HG02763 (cell line): ENCODE measurements around the gene CEP89.
"Not testable (repeated sequence)": the region's sequence is repeated elsewhere in the genome, so short reads cannot be mapped to it uniquely, and the experiment has no call there.

Experiments used
- ATAC-seq: cut with Tn5 transposase; IDR thresholded peaks from one replicate; pipeline ENCODE4 v1.9.1; 2021; ENCODE audit warnings: mild to moderate bottlenecking, moderate library complexity; ENCODE audit not compliant: unreplicated experiment

CEP89 gene

DNA sequence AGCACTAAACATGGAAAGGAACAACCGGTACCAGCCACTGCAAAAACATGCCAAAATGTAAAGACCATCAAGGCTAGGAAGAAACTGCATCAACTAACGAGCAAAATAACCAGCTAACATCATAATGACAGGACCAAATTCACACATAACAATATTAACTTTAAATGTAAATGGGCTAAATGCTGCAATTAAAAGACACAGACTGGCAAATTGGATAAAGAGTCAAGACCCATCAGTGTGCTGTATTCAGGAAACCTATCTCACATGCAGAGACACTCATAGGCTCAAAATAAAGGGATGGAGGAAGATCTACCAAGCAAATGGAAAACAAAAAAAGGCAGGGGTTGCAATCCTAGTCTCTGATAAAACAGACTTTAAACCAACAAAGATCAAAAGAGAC, 123.7 kb downstream of the CEP89 start:
- ATAC-seq: not testable (repeated sequence)

DNA sequence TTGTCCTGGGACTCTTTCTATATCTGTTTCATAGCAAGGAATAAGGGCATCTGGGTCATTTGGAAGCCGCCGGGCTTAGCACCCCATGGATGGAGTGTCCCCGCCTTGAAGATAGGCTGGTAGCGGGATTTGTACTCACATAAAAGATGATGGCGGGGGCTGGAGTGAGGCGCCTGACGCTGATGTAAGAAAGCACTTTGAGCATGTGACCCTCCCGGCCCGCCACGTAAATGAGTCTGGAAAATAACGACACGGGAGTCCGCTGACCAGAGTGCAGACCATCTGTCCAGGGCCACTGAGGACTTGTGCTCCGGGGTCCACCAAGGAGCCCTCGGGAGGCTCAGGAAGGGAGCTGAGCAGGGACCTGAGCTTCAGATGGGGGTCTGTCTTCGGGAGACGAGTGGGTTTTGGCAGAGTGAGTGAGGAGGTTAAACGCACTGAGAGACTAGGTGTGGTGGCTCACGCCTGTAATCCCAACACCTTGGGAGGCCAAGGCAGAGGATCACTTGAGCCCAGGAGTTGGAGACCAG, 128.0 kb downstream of the CEP89 start:
- no peak for ATAC-seq

DNA sequence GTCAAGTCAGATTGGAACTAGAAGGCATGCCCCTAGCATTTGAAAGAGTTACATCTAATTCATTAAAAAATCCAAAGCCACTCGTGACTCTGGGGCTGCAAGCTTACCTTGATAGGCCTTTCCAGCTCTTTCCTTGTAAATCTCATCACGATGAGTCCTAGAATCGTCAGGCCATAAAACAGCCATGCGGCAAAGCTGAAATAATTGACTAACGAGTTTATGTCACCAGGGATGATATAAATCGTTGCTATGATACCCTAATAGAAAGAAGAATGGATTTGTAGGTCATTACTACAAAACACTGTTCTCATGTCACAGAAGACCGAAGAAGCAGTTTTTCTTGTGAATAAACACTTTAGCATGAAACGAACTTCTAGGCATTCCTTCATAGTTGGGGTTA, 129.7 kb downstream of the CEP89 start:
- no peak for ATAC-seq

DNA sequence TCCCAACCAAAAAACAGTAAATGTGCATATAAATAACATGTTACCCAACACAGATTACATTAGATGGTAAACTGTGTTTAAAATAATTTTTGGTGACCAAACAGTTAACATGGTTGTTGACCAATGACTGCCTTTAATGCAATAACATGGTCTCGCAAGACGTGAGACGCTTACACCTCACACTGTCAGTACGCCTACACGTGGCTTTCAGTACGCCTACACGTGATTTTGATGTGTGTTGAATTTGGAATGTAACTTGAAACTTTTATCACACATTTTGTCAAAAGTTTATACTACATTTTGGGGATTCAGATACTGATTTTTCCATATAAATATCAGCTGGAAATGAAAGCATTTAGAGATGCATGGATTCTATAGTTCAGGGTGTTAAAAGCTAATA, 134.2 kb downstream of the CEP89 start:
- no peak for ATAC-seq

DNA sequence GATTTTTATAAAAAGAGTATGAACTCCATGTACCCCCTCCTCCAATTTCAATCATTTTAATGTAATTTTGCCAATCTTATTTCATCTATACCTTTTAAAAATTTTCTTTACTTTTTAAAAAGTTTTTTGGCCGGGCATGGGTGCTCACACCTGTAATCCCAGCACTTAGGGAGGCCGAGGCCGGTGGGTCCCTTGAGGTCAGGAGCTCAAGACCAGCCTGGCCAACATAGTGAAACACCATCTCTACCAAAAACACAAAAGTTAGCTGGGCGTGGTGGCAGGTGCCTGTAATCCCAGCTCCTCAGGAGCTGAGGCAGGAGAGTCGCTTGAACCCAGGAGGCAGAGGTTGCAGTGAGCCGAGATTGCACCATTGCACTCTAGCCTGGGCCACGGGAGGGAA, 138.4 kb downstream of the CEP89 start:
- not testable (repeated sequence) for ATAC-seq

DNA sequence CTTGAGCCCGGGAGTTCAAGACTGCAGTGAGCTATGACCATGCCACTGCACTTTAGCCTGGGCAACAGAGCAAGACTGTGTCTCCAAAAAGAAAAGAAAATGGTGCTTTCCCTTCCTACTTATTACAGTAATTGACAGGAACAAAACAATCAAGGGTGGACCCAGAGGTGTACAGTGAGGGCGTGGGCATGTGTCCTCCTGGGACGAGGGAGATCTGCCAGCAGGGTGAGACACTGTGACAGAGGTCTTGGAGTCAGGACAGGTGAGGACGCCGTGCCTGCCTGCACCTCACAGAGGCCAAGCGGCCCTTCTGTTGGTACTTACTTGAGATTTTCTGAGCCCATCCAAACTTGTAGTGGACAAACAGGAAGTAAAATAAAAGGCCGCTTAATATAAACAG, 138.9 kb downstream of the CEP89 start:
- ATAC-seq: not testable (repeated sequence)

DNA sequence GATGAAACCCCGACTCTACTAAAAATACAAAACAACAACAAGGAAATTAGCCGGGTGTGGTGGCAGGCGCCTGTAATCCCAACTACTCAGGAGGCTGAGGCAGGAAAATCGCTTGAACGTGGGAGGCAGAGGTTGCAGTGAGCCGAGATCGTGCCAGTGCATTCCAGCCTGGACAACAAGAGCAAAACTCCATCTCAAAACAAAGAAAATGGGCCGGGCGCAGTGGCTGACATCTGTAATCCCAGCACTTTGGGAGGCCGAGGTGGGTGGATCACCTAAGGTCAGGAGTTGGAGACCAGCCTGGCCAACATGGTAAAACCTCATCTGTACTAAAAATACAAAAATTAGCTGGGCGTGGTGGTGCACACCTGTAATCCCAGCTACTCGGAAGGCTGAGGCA, 139.7 kb downstream of the CEP89 start:
- not testable (repeated sequence) for ATAC-seq

DNA sequence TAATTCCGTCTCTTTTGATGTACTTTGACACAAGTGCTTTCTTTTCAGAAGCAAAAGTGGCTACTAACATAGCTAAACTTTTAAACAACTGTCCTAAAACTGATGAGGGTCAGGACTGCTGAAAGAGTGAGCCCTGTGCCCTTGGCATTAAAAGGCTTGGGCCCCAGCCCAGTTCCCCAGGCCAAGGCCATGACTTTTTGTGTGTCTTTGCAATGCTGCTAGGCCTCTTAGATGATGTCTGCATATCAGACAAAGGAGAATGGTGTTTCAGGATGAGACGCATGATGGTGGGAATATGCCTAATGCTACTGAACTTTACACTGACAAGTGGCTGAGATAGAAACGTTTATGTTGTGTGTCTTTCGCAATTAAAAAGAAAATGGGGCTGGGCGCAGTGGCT, 140.1 kb downstream of the CEP89 start:
- no peak for ATAC-seq

DNA sequence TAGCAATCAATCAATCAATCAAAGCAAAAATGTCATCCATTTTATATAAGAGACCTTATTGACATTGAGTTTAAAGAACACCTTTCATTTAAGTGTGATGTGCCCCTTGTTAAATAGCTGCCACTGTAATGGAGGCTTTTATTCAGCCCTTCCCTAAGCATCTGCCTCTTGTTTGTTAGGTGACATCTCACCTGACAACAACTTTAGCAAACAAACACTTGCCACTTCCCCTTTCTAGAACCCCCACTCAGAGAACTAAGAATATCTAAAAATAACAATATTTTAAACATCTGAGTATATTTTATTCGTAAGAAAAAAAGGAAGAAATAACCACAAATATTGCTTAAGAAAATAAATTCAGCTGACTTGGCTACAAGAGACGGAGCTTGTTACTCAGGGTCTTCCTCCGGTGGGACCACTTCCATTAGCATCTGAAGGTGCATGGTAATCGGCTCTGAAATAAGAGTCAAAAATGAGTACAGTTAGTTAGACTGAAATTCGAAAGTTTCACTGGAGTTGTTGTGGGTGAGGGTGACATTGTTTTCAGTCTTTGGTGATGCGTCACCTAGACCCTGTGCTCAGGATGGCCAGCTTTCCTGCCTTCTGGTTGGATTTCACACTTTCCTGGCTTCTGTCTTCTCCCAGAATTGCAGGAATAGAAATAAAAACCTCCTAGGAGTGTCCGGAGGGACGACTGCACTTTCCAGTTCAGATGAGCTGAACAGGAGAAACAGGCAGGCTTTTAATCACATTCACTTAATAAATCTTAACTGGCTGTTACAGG, 141.3 kb downstream of the CEP89 start:
- no peak for ATAC-seq

DNA sequence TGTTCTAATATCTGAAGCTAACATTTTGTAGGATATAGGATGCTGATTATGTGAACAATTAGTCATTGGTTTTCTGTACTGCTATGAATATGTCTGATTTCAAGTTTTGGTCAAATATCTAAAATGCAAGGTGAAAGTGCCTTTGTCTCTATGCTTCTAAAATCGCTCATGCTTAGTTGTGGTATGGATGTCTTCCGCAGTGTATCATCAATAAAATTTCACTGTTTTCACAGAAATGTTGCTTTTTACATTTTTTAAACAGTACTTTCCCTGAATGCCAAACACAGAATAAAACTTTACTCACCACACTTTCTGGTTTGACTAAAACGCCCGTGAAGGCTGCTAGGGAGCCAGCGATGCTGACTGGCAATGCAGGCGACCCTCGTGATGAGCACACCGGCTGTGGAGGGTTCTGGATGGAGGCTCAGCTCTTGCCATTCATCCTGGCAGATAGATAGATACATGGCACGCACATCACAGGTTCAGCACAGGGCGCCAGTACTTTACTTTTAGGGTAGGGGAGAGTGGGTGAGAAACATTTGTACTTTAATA, 142.3 kb downstream of the CEP89 start:
- ATAC-seq: no peak

DNA sequence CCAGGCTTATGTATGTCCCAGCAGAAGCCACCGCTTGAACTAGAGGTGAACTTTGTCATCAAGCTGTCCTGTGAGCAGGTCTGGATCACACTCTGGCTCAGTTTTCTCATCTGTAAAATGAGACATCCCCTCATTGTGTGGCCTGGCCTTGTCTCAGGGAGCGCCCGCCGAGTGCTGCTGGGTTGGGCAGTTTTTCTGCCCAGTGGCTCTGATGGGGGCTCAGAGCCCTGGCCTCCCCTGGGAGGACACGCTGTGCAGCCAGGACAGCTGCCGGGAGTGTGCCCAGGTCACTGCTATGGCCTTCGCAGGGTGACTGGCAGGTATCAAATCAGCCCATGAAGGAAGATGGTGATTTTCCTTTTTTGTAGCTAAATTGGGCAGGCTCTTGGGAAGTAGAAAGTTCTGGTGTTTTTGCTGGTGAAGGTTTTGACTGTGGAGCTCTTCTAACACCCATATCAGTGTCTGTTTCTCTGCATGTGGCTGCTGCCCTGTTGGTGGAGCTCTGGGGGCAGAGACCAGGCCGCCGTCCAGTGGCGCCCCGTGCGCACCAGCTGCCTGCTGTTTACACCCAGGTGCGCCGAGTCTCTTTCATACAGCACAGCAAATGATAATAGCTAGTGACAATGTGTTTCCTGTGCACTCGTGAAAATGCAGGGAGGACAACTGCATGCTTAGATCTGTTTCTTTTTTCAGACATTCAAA, 143.0 kb downstream of the CEP89 start:
- no peak for ATAC-seq

DNA sequence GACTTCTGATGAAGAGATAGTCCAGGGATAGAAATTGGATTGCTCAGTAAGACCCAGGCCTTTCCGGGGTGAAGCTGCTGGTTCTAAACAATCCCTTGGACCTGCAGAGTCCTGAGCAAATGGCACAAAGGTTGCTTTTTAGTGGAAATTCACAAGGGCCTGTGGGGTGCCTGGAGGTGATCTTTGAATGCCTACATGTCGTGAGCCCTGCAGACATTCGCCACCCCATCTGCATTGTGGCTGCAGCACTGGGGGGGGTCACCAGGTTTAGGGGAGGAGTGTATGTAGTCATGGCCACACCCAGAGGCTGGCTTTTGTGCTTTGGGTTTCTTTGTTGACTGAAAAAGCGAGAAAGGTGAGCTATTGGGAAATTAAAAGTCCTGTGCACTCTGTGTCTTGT, 143.6 kb downstream of the CEP89 start:
- no peak for ATAC-seq
